ENCODE results near the gene PLET1.

The PLET1 gene

GRCh38 chr11:112289588-112290492 is 29.2 kb upstream of the PLET1 start:
- Histone ChIP-seq H3K79me2 (ENCODE audit: insufficient read depth, low read length) (no peaks in the 10 kb centered on the region), H3K4me2 (ENCODE audit: low read length) (peak overlapping the region; percentile 79), H3K9me3 (ENCODE audit: low read length) (no peaks in the 10 kb centered on the region), H3K27ac (ENCODE audit: low read depth, low read length, poor library complexity, severe bottlenecking) (no peak overlapping the region), H2AFZ (ENCODE audit: low read length) (0 out of 2 replicates have a peak overlapping the region, but pooled peaks have one; percentile 13), H3K36me3 (ENCODE audit: insufficient read depth, low read length) (no peaks in the 10 kb centered on the region), H3K27me3 (ENCODE audit: insufficient read depth, low read length) (no peaks in the 10 kb centered on the region; the same call in 1 of the 2 replicates), H3F3A (ENCODE audit: insufficient read depth, low read length) (no peaks in the 10 kb centered on the region), H3K9ac (ENCODE audit: low read length) (peak overlapping the region; percentile 9; the same call in 1 of the 2 replicates), H3K4me3 (ENCODE audit: low read depth, low read length, poor library complexity, severe bottlenecking) (peak overlapping the region; percentile 55), H3K4me1 (ENCODE audit: insufficient read depth, low read length, severe bottlenecking) (peaks cover 10% of the 10 kb centered on the region), H3K9me2 (ENCODE audit: low read depth, low read length) (no peaks in the 10 kb centered on the region), H4K20me1 (ENCODE audit: insufficient read depth, low read length) (no peaks in the 10 kb centered on the region)
- no peak for TF ChIP-seq EZH2 (IDR thresholded peaks at IDR 0.05; ENCODE audit: borderline replicate concordance, low read length)
- TF ChIP-seq CTCF (IDR thresholded peaks at IDR 0.05; ENCODE audit: low read length): peak; percentile 92

- H3K9ac ChIP-seq (ENCODE audit: low read length): no peak overlapping the region
- H3K27ac ChIP-seq (ENCODE audit: low read depth, low read length, poor library complexity, severe bottlenecking): no peak overlapping the region
- H3K27me3 ChIP-seq (ENCODE audit: insufficient read depth, low read length): no peaks in the 10 kb centered on the region
- H4K20me1 ChIP-seq (ENCODE audit: insufficient read depth, low read length): no peaks in the 10 kb centered on the region
- H3K4me2 ChIP-seq (ENCODE audit: low read length): no peak overlapping the region
- peaks cover 10% of the 10 kb centered on the region for H3K4me1 ChIP-seq (ENCODE audit: insufficient read depth, low read length, severe bottlenecking)
- TF ChIP-seq EZH2 (IDR thresholded peaks at IDR 0.05; ENCODE audit: borderline replicate concordance, low read length) (no peak), CTCF (IDR thresholded peaks at IDR 0.05; ENCODE audit: low read length) (no peak)
- no peaks in the 10 kb centered on the region for H3K36me3 ChIP-seq (ENCODE audit: insufficient read depth, low read length)
- no peak overlapping the region for H2AFZ ChIP-seq (ENCODE audit: low read length)
- H3K4me3 ChIP-seq (ENCODE audit: low read depth, low read length, poor library complexity, severe bottlenecking): no peak overlapping the region
- no peaks in the 10 kb centered on the region for H3K9me3 ChIP-seq (ENCODE audit: low read length)
- no peaks in the 10 kb centered on the region for H3K9me2 ChIP-seq (ENCODE audit: low read depth, low read length)
- H3F3A ChIP-seq (ENCODE audit: insufficient read depth, low read length): no peaks in the 10 kb centered on the region
- no peaks in the 10 kb centered on the region for H3K79me2 ChIP-seq (ENCODE audit: insufficient read depth, low read length)
These were observed 27.4 kb upstream of the PLET1 start for GRCh38 chr11:112288021-112288420.

DNA sequence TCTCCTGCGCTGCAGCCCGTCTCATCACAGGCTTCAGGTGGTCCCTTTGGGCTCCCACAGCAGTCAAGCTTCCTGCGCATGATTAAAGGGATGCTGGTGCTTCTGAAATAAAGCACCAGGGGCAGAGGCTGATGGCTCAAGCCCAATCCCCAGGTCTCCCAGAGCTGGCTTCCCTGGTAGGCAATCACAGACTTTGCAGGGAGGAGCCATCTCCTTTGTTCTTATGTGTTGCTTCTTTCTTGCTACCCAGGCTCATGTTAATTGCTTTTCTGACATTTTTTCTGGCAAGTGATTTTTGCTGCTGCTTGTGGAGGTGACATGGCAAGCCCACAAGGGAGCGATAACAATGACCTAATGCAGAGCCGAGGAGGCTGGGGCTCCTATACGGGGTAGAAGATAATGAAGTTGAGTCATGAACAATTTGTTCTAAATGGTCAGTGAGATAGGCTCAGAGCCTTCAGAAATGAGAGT is 25.2 kb upstream of the PLET1 start:
- Histone ChIP-seq H3K27me3 (ENCODE audit: insufficient read depth, low read length) (no peaks in the 10 kb centered on the region), H2AFZ (ENCODE audit: low read length) (no peak overlapping the region), H3K79me2 (ENCODE audit: insufficient read depth, low read length) (no peaks in the 10 kb centered on the region), H3K9me3 (ENCODE audit: low read length) (no peaks in the 10 kb centered on the region), H3K9me2 (ENCODE audit: low read depth, low read length) (no peaks in the 10 kb centered on the region), H3K27ac (ENCODE audit: low read depth, low read length, poor library complexity, severe bottlenecking) (no peak overlapping the region), H3K4me2 (ENCODE audit: low read length) (no peak overlapping the region), H3K9ac (ENCODE audit: low read length) (no peak overlapping the region), H3K4me3 (ENCODE audit: low read depth, low read length, poor library complexity, severe bottlenecking) (no peak overlapping the region), H3F3A (ENCODE audit: insufficient read depth, low read length) (no peaks in the 10 kb centered on the region), H3K36me3 (ENCODE audit: insufficient read depth, low read length) (no peaks in the 10 kb centered on the region), H4K20me1 (ENCODE audit: insufficient read depth, low read length) (no peaks in the 10 kb centered on the region), H3K4me1 (ENCODE audit: insufficient read depth, low read length, severe bottlenecking) (peaks cover 10% of the 10 kb centered on the region)
- no peak for TF ChIP-seq CTCF (IDR thresholded peaks at IDR 0.05; ENCODE audit: low read length)
- no peak for TF ChIP-seq EZH2 (IDR thresholded peaks at IDR 0.05; ENCODE audit: borderline replicate concordance, low read length)
